ENCODE measurements around the gene DTD1. TPM values are rescaled to one million over a fixed set of nuclear protein-coding genes. Genes with fewer than 3 reads are reported as not detected.

The DTD1 gene
- total RNA-seq, 1 experiment from 2014 or later: 16.6 TPM

DNA sequence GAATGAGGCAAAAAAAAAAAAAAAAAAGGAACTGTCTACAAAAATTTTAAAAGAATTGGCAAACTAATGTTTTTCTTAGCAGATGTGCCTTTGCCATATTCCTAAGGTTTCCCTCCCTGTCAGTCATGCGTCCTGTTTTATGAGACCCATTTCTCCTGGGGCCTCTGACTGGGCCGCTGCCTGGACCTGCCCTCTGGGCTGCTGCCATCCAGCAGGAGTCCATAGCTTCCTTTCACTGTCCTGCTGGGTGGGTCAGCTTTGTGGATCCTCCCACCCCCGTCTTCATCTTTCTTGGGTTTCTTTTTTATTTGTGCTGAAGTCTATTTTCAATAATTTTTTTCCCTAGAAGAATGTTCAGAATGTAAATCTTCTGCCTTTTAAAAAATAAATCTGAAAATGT is 114.9 kb downstream of the DTD1 start:
- intact Hi-C loops (cut with micrococcal nuclease; ENCODE audit: unreplicated experiment): no loop called here
- H3K4me1 ChIP-seq (ENCODE audit: insufficient read depth, low read length, poor library complexity, severe bottlenecking): no peaks in the 10 kb centered on the region
- no TSS peak for BruUV-seq (replicated peaks)
- POLR2A ChIA-PET (ENCODE audit: low non-redundant PET): no interaction called here
- CTCF ChIA-PET: no interaction called here
- no peaks in the 10 kb centered on the region for H3K9me3 ChIP-seq (ENCODE audit: low read depth, low read length, poor library complexity, severe bottlenecking)
- no peak for TF ChIP-seq EZH2 (IDR thresholded peaks at IDR 0.05; ENCODE audit: borderline replicate concordance, low read depth, low read length, poor library complexity, severe bottlenecking)
- TF ChIP-seq, protein P1, sequence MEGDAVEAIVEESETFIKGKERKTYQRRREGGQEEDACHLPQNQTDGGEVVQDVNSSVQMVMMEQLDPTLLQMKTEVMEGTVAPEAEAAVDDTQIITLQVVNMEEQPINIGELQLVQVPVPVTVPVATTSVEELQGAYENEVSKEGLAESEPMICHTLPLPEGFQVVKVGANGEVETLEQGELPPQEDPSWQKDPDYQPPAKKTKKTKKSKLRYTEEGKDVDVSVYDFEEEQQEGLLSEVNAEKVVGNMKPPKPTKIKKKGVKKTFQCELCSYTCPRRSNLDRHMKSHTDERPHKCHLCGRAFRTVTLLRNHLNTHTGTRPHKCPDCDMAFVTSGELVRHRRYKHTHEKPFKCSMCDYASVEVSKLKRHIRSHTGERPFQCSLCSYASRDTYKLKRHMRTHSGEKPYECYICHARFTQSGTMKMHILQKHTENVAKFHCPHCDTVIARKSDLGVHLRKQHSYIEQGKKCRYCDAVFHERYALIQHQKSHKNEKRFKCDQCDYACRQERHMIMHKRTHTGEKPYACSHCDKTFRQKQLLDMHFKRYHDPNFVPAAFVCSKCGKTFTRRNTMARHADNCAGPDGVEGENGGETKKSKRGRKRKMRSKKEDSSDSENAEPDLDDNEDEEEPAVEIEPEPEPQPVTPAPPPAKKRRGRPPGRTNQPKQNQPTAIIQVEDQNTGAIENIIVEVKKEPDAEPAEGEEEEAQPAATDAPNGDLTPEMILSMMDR (conservative IDR thresholded peaks at IDR 0.05; ENCODE audit: low read depth, low read length): no peak
- H3K36me3 ChIP-seq (ENCODE audit: insufficient read depth, low read length, poor library complexity, severe bottlenecking): no peaks in the 10 kb centered on the region
- H3K27me3 ChIP-seq (replicated peaks; ENCODE audit: insufficient read depth, low read depth, low read length, poor library complexity): no peaks in the 10 kb centered on the region
- H3K4me3 ChIP-seq (ENCODE audit: low read depth, low read length, poor library complexity, severe bottlenecking): no peak overlapping the region
- H3K27ac ChIP-seq (ENCODE audit: low read depth, low read length, poor library complexity, severe bottlenecking): no peak overlapping the region
- no peak for DNase-seq (ENCODE audit: low spot score)

DNA sequence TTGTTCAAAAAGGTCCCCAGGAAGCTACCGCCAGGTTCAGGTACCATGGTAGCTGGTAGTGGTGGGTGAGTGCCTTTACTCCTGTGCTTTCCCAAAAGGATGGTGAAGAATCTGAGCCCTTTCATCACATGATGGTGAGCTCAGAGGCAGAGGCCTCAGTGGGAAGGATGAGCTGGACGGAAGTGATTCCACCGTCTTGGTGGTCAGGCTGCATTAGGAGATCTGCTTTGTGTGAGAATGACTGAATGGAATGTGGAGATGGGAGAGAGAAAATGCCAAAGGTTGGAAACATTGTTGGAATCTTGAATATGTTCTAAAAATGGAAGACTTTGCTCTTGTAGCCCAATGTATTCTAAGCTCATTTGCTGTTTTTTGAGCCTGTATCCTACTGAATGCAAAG is 117.6 kb downstream of the DTD1 start:
- DNase-seq (ENCODE audit: low spot score): no peak
- POLR2A ChIA-PET (ENCODE audit: low non-redundant PET): no interaction called here

DNA sequence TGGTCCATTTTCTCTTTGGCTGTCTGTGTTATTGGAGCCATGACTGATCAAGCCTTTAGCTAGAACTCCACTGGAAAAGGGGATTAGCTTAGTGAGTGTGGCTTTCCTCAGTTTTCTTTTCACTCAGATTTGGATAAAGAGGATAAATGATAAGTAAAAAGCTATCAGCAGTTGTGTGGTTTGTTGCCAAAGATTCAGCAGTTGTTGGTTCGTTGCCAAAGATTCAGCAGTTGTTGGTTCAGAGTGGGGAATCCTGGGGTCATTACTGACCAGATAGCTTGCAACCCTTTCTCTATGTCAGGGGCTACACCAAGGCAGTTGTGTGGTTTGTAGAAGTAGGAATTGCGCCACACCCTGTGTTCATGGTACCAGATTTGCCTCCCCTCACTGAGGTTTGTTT is 118.1 kb downstream of the DTD1 start:
- no peaks in the 10 kb centered on the region for H3K9me3 ChIP-seq (ENCODE audit: low read depth, low read length, poor library complexity, severe bottlenecking)
- ChIA-PET POLR2A (ENCODE audit: low non-redundant PET) (no interaction called here), CTCF (no interaction called here)
- H3K27ac ChIP-seq (ENCODE audit: low read depth, low read length, poor library complexity, severe bottlenecking): no peak overlapping the region
- no peak overlapping the region for H3K4me3 ChIP-seq (ENCODE audit: low read depth, low read length, poor library complexity, severe bottlenecking)
- no peaks in the 10 kb centered on the region for H3K4me1 ChIP-seq (ENCODE audit: insufficient read depth, low read length, poor library complexity, severe bottlenecking)
- TF ChIP-seq, protein P1 (conservative IDR thresholded peaks at IDR 0.05; ENCODE audit: low read depth, low read length): no peak
- no peak for TF ChIP-seq EZH2 (IDR thresholded peaks at IDR 0.05; ENCODE audit: borderline replicate concordance, low read depth, low read length, poor library complexity, severe bottlenecking)
- no peaks in the 10 kb centered on the region for H3K36me3 ChIP-seq (ENCODE audit: insufficient read depth, low read length, poor library complexity, severe bottlenecking)
- H3K27me3 ChIP-seq (replicated peaks; ENCODE audit: insufficient read depth, low read depth, low read length, poor library complexity): no peaks in the 10 kb centered on the region
- BruUV-seq (replicated peaks): no TSS peak
- no peak for DNase-seq (ENCODE audit: low spot score)
- intact Hi-C loops (cut with micrococcal nuclease; ENCODE audit: unreplicated experiment): no loop called here

More for the DNA sequence above, 117.6 kb downstream of the DTD1 start:
- intact Hi-C loops (cut with micrococcal nuclease; ENCODE audit: unreplicated experiment): no loop called here
- no peak overlapping the region for H3K27ac ChIP-seq (ENCODE audit: low read depth, low read length, poor library complexity, severe bottlenecking)
- CTCF ChIA-PET: no interaction called here
- H3K4me1 ChIP-seq (ENCODE audit: insufficient read depth, low read length, poor library complexity, severe bottlenecking): no peaks in the 10 kb centered on the region
- no TSS peak for BruUV-seq (replicated peaks)
- no peaks in the 10 kb centered on the region for H3K36me3 ChIP-seq (ENCODE audit: insufficient read depth, low read length, poor library complexity, severe bottlenecking)
- no peaks in the 10 kb centered on the region for H3K27me3 ChIP-seq (replicated peaks; ENCODE audit: insufficient read depth, low read depth, low read length, poor library complexity)
- H3K9me3 ChIP-seq (ENCODE audit: low read depth, low read length, poor library complexity, severe bottlenecking): no peaks in the 10 kb centered on the region
- no peak overlapping the region for H3K4me3 ChIP-seq (ENCODE audit: low read depth, low read length, poor library complexity, severe bottlenecking)
- no peak for TF ChIP-seq EZH2 (IDR thresholded peaks at IDR 0.05; ENCODE audit: borderline replicate concordance, low read depth, low read length, poor library complexity, severe bottlenecking)
- TF ChIP-seq, protein P1 (conservative IDR thresholded peaks at IDR 0.05; ENCODE audit: low read depth, low read length): no peak

All from A673 (cell line).